Cardiac septum (tissue), 1 donor: Measurements from ENCODE around the gene ADARB2. TPM values are rescaled to one million over a fixed set of nuclear protein-coding genes. Genes with fewer than 3 reads are reported as not detected.

ENCODE experiments used
- DNase-seq: peaks from one replicate; pipeline ENCODE4 v3.0.0-alpha.2; 2020; ENCODE audit warnings: low spot score
- intact Hi-C: fragments of 100-400 bp; cut with DNase I; formaldehyde crosslinking; loops from one replicate; pipeline ENCODE4 v1.14.0; 2022
- total RNA-seq: library from RNA; stranded (reverse); fragmentation: NEBNext Ultra II Directional; extraction: Animal tissue kit (Norgen Biotek cat#: 25700); gene quantifications from one replicate; pipeline ENCODE4 v1.2.1, GENCODE V29; 2021
- donor health status: DM: no; HTN: no; CAD: no.

ADARB2 gene
- total RNA-seq, 1 donor from 2014 or later = not detected

DNA sequence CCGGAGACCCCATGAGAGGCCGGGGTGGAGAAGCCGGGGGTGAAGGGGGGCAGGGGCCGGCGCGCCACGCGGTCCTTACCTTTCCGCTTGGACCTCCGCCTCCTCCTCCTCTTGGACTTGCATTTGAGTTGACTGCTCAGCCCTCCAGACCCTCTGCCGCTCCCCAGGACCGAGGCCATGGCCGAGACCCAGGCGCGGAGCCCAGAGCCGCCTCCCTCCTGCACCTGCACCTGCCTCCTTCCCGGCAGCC, 428 bp downstream of the ADARB2 start:
- intact Hi-C loops = no loop called here
- DNase-seq = no peak

DNA sequence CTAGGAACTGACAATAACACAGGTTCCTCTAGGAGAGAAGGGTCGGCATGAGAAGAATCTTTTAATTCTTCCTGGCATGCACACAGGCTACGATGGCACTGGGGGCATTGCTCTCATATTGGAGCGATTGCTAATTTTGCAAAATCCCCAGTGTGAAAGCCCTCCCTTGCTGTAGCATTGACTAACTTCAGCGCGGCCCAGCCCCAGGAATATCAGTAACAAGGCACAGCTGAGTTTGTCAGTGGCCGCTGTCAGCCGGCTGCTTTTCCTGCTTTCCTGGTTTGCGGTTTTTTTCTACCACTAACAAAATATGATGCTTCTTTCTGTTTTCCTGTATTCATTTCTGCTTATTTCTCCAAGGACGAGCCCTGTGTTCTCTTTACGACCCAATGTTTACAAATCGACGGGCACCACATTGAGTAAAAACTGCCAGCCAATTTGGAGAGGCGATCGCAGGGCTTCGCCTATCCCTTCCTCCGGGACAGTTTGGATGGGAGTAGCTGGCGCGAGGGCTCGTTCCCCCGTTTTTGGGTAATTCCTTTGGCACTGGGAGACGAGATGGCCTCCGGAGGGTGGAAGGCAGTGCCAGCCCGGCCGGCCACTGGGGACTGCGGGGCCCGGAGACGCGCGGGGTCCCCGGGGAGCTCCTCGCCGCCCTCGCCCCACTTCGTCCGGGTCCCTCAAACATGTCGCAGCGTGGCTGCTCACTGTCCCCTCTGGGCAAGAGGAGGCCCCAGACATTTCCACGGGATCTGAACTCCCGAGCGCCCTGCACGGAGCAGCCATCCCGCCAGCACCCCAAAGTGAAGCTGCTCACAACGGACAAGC, 967 bp downstream of the ADARB2 start:
- intact Hi-C loops = no loop called here
- no peak for DNase-seq

DNA sequence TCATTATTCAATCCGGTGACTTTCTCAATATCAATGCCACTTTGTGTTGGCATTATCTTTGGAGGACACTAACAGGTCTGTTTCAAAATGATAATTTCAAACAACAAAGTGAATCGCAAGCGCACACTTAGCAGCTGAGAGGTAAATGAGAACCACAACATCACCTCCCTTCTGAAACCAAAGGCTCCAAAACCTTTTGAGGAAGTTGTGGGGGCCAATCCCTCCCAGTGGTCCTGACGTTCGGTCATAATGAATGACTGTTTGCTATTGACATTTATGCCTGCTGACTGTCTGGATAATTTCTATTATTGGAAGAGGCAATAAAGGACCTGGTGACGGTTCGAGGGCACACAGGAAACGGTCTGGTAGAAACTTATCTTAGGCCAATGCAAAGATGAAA, 1.8 kb downstream of the ADARB2 start:
- intact Hi-C loops = no loop called here
- DNase-seq = no peak

DNA sequence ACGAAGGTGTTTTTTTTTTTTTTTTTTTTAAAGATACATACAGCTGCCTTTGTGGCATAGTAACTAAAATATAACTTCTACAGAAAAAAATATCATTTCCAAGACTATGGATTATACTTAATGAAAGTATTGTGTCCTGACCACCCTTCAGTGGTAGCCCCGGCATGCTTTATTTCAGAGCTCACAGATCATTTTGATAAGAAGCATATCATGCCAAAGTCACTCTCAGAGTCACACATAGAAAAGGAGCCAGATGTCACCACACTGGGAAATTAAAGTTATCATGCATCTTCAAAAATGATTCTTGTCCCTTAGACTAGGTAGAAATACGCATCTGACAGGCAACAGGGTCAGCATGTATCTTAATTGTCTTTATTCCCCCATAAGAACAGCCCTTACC, 3.0 kb downstream of the ADARB2 start:
- intact Hi-C loops = no loop called here
- no peak for DNase-seq

DNA sequence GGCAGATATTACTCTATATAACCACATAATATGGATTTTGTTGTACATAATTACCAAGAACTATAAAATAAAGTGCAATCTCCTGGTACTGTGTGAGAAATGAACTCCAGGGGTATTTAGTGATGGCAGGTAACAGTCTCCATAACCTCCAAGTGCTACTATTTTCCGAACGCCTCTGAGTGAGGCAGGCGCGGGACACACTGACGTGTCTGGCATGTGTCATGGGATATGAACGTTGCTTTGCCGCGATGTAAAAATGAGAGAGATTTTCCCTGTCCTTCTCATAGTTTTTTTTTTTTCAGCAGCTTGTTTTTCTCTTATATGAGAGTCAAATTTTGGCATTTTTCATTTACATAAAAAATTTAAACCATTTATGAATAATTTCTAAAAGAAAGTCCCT, 3.6 kb downstream of the ADARB2 start:
- intact Hi-C loops = no loop called here
- DNase-seq = no peak

DNA sequence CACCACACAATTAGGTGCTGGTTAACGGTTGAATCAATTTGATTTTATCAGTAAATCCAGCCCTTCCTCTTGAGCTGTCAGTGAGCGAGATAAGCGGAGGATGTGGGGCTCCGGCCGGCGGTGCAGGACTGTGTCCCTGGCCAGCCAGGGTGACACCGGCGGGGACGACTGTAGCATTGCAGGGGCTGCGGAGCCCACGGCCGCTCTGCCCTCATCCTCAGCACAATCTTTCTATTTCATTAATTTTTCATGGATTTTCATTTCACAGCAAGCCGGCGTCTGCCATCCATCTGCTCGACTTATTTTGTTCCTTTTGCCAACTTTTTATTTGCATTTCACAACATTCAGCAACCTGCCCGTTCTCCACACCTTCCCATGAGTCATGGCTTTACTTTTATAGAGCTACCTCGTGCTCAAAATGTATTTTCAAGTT, 4.7 kb downstream of the ADARB2 start:
- intact Hi-C loops = no loop called here
- no peak for DNase-seq

DNA sequence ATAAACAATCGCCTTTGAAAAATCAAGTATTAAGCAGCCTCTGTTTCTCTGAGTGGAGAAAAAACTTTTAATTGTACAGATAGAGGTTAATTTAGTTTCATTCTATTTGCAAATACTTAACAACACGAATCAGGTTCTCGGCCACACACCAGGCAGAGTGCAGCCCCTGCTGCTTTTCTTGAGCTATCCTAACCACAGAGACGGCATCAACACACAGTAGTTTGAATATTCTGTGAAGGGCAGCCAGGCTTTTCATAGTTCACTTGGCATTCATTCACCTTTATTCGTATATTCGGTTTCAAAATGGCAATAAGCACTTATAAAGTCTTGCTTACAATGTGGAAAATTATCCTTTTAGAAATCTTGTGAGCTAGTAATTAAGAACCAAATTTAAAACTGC, 5.7 kb downstream of the ADARB2 start:
- intact Hi-C loops = no loop called here
- DNase-seq = no peak

DNA sequence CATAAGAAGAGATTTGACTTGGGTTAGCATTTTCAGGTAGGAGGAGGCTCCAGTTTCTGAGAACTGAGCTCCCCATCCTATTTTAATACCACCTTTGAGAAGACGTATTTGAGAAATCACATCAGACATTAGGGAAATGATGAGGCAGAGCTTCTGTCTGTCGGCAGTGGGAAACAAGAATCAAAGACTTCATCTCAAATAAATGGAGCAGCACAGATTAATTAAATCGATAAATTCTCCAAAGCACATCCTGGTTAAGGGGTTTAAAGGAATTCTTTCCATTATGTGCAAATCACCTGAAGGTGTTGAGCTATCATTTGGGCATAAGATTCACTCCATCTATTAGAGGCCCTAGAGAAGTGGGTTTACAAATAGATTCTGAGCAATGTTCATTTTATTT, 7.6 kb downstream of the ADARB2 start:
- no peak for DNase-seq
- intact Hi-C loops = no loop called here

DNA sequence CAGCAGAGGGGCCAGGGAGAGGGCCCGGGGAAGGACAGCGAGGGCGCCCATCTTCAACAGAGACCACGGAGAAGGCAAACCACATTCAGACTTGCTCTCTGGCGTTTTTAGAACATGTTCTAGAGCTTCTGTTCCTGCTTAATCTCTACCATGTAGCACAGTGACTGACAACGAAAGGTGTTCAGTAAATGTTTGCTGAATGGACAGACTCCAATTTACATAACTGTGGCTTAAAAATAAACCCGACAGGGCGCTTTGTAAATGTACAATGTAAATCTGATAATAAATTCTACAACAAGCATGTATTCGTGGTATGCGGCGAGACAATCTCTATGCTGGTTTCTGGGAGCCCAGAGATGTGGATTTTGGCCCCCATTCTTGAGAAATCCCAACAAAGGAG, 10.5 kb downstream of the ADARB2 start:
- no peak for DNase-seq
- intact Hi-C loops = no loop called here

DNA sequence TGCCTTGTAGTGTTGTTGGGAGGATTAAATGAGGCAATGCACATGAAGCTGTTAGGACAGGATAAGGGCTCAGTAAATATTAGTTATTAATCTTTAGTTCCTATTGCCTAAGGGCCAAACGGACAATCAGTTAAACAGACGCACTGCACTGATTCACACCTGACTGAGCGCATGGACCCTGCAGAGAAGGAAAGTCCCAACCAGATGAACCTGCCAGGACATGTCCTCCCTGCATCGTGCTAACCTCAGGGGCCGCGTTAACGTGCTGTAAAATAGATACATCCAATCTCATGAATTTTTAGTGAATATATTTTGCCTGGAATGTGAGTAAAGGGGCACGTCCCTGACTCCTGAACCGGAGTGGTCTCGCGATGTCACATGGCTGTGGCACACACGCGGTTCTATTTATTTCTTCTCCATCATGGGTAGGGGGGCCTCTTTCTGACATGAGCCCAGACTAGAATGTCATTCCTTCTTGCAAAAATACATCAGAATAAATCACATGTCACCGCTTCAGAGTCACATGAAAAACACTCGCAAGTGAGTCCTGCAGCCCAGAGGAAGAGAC, 12.3 kb downstream of the ADARB2 start:
- no peak for DNase-seq
- intact Hi-C loops = no loop called here

DNA sequence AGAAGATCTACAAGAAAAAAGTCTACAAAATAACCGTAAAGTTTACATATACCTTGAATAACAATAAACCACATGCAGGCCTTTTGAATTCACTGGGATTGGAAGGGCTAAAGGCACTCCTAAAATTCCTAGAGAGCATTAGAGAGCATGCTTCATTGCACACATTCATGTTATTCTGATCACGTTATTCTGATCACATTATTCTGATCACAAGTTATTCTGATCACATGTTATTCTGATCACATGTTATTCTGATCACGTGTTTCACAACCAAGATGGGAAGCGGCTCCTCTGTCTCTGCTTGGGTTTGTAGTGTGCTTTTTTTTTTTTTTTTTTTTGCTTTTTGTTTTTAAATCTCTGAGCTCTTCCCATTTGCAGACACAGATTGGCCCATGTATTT, 20.5 kb downstream of the ADARB2 start:
- no peak for DNase-seq
- intact Hi-C loops = no loop called here

DNA sequence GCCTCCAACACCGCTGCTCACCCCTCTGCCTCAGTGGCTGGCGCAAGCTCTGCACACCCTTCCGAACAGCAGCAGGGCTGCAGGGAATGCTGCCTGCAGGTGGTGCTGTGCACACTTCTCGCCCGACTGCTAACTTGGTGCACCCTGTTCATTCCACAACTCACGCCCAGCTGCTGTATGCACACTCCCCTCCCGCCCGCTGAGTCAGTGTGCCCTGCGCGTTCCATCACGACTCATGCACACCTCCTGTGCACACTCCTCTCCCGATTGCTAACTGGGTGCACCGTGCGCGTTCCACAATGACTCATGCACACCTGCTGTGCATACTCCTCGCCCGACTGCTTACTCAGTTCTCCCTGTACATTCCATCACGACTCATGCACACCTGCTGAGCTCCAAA, 21.5 kb downstream of the ADARB2 start:
- no peak for DNase-seq
- intact Hi-C loops = no loop called here

DNA sequence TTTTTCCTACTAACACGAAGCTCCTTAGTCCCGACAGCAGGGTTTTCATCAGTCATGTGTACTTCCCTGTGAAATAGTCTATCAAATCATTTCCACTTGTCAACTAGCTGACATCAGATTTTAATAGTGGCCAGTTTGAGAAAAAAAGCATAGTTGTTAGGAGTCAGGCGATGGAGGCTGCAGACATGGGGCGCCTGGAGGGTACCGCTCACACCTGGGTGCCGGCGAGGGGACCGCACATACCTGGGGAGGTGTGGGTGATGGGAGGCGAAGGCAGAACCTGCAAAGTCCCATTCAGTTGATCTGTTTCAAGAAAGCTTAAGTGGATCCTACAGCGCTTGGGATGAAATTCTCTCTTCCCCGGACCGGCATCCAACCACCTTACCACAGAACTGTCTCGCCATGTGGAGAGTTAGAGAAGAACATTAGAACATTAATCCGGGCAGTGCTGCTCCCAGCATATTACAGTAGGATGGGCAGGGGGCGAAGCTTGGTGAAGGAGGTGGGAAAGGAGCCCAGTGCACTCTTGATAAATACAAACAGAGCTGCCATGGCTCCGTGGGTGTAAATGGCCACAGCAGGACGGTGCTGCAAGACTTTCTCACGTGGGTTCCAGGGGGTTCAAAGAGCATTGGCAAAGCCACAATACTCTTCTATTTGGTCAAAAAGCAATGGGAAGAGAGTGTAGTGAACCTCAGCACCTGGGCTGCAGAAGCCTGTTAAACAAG, 24.2 kb downstream of the ADARB2 start:
- intact Hi-C loops = no loop called here
- no peak for DNase-seq

DNA sequence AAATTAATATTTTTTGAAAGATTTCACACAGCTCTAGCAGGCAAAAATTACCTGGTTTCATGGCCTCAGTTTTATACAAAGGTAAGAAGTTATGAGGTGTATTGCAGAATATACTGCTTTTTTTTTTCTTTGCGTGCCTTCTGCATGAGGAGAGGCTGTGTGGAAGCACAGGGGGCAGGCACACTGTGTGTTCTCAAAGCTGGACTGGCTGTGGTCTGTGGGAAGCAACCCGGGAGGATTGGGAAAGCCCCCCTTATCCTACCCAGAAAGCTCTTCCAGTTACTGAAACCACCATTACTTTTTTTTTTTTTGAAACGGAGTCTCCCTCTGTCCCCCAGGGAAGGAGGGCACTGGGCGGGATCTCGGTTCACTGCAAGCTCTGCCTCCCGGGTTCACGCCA, 25.0 kb downstream of the ADARB2 start:
- DNase-seq = no peak
- intact Hi-C loops = no loop called here

DNA sequence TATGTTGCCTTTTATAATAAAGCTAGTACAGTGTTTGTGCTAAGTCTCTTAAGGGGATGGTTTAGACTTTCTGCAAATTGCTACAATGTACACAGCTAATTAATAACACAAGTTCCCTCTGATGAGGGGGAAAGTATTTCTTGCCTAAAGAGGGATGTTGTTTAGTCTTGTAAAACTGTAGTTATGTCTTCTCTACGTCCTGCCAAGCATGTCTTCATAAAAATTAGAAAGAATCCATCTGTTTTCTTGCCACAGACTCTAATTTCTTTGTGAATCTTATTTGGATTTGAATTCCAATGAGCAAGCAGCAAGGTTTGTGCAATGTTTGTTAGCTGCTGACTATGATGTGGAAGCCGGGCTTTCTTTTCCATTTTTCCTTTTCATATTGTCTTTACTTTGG, 28.2 kb downstream of the ADARB2 start:
- DNase-seq = no peak
- intact Hi-C loops = no loop called here

DNA sequence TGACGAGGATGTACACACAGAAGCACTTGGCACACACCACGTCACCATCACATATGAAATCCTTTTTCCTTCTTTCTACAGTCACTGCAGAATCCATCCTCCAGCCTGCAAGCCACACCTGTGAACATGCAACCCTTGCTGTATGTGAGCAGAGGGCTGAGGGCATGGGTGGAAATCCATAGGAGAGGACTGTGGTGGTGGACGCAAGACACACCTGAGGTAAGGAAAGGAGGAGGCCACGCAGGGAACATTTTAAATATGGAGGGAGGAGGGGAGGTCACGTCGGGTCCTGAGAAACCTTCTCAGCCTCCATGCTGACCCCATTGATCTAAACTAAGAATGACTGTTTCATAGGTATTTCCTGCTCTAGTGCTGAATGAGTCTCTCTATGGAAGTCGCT, 28.6 kb downstream of the ADARB2 start:
- no peak for DNase-seq
- intact Hi-C loops = no loop called here

DNA sequence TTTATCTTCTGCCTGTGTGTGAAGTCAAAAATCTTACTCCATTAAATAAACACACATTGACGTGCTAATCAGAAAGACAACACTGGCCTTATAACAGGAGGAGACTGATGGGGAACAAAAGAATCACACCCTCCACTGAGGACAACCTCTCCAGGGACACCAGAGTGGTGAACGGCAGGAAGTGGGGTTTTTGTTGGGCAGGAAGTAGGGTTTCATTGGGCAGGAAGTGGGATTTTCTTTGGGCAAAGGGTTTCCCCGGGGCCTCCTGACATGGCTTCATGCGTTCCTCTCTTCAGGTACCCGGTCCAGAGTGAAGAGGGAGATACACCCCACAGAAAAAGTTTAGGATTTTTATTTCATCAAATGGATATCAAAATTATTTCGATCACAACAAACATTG, 30.6 kb downstream of the ADARB2 start:
- no peak for DNase-seq
- intact Hi-C loops = no loop called here

DNA sequence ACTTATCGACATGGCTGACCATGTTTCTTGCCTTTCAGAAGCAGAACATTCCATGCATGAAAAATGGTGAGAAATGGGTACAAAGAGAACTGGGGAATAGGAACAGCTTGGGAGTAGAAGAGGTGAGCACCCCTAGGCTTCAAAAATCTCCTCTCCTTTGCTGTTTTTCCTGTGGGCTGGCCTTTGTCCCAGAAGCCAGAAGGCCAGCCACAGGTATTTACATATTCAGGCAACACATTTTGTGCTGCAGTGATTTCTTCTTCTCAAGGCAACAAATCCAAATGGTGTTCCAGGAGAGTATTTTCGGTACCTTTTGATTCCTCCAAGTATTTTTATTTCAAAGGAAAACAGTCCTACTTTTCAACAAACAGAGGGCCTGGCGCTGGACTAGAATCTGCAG, 31.1 kb downstream of the ADARB2 start:
- intact Hi-C loops = no loop called here
- DNase-seq = no peak

DNA sequence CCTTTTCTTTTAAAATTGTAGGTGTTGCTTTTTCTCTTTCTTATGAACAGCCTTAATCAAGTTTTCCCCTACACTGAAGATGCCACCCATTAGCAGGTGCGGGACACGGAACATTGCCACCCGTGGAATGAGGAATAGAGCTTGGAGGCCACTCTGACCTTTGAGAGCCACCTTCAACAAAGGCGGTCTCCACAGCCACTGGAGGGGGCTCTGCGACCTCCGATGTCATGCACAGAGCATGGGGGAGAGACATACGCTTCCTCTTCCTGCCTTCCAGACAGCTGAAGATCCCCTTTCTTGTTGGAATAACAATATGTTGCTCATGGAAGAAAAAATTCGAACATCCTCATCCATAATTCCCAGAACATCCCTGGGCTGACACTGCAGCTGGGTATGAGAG, 39.1 kb downstream of the ADARB2 start:
- DNase-seq = no peak
- intact Hi-C loops = no loop called here

DNA sequence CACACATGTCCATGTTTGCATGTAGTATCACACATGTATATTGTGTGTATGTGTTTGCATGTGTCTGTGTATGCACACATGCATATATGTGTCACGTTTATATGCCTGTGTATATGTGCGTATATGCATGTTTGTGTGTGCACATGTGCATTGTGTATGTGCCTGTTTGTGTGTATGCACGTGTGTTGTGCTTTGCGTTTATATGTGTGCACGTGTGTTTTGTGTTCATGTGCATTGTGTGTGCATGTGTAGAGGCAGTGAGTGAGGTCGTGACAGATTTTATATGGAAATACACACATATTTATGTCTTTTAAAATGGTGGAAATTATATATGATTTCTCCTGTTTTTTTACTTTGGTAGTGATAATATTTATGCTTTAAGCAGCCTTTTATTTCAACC, 41.2 kb downstream of the ADARB2 start:
- intact Hi-C loops = no loop called here
- DNase-seq = no peak

DNA sequence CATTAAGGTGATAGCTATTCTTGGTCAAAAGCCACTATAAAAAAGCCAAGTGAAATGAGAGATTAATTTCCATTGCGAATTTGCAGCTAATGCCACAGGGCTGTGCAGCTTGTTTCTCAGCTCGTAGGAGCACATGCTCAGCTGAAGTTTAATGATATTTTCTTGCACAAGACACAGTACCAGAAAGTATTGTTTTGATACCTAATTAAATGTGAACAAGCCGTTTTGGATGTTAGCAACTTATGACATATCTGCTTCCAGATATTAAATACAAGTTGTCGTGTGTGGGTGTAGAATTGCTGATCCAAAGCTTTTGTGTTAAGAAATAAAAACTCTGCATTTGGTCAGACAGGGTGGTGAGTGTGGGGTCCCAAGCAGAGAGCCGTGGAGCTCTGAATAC, 47.2 kb downstream of the ADARB2 start:
- no peak for DNase-seq
- intact Hi-C loops = no loop called here
